Measurements from ENCODE around the gene SGIP1. TPM values are rescaled to one million over a fixed set of nuclear protein-coding genes. Genes with fewer than 3 reads are reported as not detected.

Gene SGIP1
- total RNA-seq, 1 donor from 2014 or later: not detected

- ChIA-PET CTCF (no interaction called here), POLR2A (no interaction called here)
- Mint-ChIP-seq H3K27ac (no peak overlapping the region), H3K27me3 (peaks cover 17% of the 10 kb centered on the region), H3K36me3 (ENCODE audit: low read depth) (no peaks in the 10 kb centered on the region), H3K4me3 (no peak overlapping the region), H3K9me3 (no peaks in the 10 kb centered on the region), H3K4me1 (no peaks in the 10 kb centered on the region)
- no peak for TF ChIP-seq CTCF (IDR thresholded peaks at IDR 0.05)
- ATAC-seq (ENCODE audit: low read depth) (no peak), DNase-seq (no peak)
- intact Hi-C loops (cut with micrococcal nuclease): no loop called here
Measured at GRCh38 chr1:66506991-66507390, 27.0 kb upstream of the SGIP1 start.

- intact Hi-C loops (cut with micrococcal nuclease): no loop called here
- ATAC-seq (ENCODE audit: low read depth) (no peak), DNase-seq (no peak)
- Mint-ChIP-seq H3K27me3 (peaks cover 16% of the 10 kb centered on the region), H3K36me3 (ENCODE audit: low read depth) (no peaks in the 10 kb centered on the region), H3K4me1 (no peaks in the 10 kb centered on the region), H3K27ac (no peak overlapping the region), H3K9me3 (peaks cover 5% of the 10 kb centered on the region), H3K4me3 (no peak overlapping the region)
- POLR2A ChIA-PET: no interaction called here
- CTCF ChIA-PET: no interaction called here
- TF ChIP-seq CTCF (IDR thresholded peaks at IDR 0.05): no peak
Measured at GRCh38 chr1:66510407-66510806, 23.5 kb upstream of the SGIP1 start.

GRCh38 chr1:66511118-66511517 lies 22.8 kb upstream of the SGIP1 start:
- ChIA-PET CTCF (no interaction called here), POLR2A (no interaction called here)
- no peaks in the 10 kb centered on the region for H3K36me3 Mint-ChIP-seq (ENCODE audit: low read depth)
- no peak for ATAC-seq (ENCODE audit: low read depth)
- no peak for TF ChIP-seq CTCF (IDR thresholded peaks at IDR 0.05)
- no peak for DNase-seq
- no peaks in the 10 kb centered on the region for H3K4me1 Mint-ChIP-seq
- no peak overlapping the region for H3K27ac Mint-ChIP-seq
- no peak overlapping the region for H3K4me3 Mint-ChIP-seq
- H3K9me3 Mint-ChIP-seq: peaks cover 5% of the 10 kb centered on the region
- intact Hi-C loops (cut with micrococcal nuclease): no loop called here
- peaks cover 16% of the 10 kb centered on the region for H3K27me3 Mint-ChIP-seq

GRCh38 chr1:66517959-66518358 lies 16.0 kb upstream of the SGIP1 start:
- Mint-ChIP-seq H3K27ac (no peak overlapping the region), H3K9me3 (peaks cover 5% of the 10 kb centered on the region), H3K4me3 (no peak overlapping the region), H3K4me1 (no peaks in the 10 kb centered on the region), H3K36me3 (ENCODE audit: low read depth) (no peaks in the 10 kb centered on the region), H3K27me3 (peaks cover 3% of the 10 kb centered on the region)
- ChIA-PET POLR2A (no interaction called here), CTCF (interaction anchor here (2.8 kb wide), 1 partner anchor 14 kb away, joined by 7 read pairs; no protein-coding TSS in a partner anchor)
- DNase-seq: no peak
- intact Hi-C loops (cut with micrococcal nuclease): no loop called here
- no peak for ATAC-seq (ENCODE audit: low read depth)
- no peak for TF ChIP-seq CTCF (IDR thresholded peaks at IDR 0.05)

GRCh38 chr1:66518654-66519053 lies 15.3 kb upstream of the SGIP1 start:
- DNase-seq (no peak), ATAC-seq (ENCODE audit: low read depth) (no peak)
- ChIA-PET POLR2A (no interaction called here), CTCF (no interaction called here)
- no peaks in the 10 kb centered on the region for H3K4me1 Mint-ChIP-seq
- no peaks in the 10 kb centered on the region for H3K36me3 Mint-ChIP-seq (ENCODE audit: low read depth)
- H3K27ac Mint-ChIP-seq: no peak overlapping the region
- intact Hi-C loops (cut with micrococcal nuclease): no loop called here
- H3K27me3 Mint-ChIP-seq: peaks cover 2% of the 10 kb centered on the region
- H3K9me3 Mint-ChIP-seq: peaks cover under 1% of the 10 kb centered on the region
- TF ChIP-seq CTCF (IDR thresholded peaks at IDR 0.05): no peak
- no peak overlapping the region for H3K4me3 Mint-ChIP-seq
